HFFc6 (cell line): ENCODE data around the gene RNASEL. TPM values are rescaled to one million over a fixed set of nuclear protein-coding genes. Genes with fewer than 3 reads are reported as not detected.
A peak's percentile ranks its signal among the peaks of the same experiment; 100 is the strongest.

ENCODE experiments used
- DNase-seq: peaks from one replicate; pipeline ENCODE4 v3.0.0-alpha.2; 2018
- H3K27ac Mint-ChIP-seq: 2 replicates; pipeline ENCODE4 v1.8.0; 2020; ENCODE audit warnings: mild to moderate bottlenecking, mixed read lengths
- H3K27me3 Mint-ChIP-seq: 2 replicates; pipeline ENCODE4 v1.8.0; 2021; ENCODE audit warnings: mild to moderate bottlenecking, moderate library complexity, mixed read lengths; ENCODE audit not compliant: insufficient read depth
- H3K36me3 Mint-ChIP-seq: 2 replicates; pipeline ENCODE4 v1.8.0; 2021; ENCODE audit warnings: low read depth, mixed read lengths
- H3K4me1 Mint-ChIP-seq: 2 replicates; pipeline ENCODE4 v1.8.0; 2020; ENCODE audit warnings: low read depth, mixed read lengths
- H3K4me3 Mint-ChIP-seq: 2 replicates; pipeline ENCODE4 v1.8.0; 2020; ENCODE audit warnings: mild to moderate bottlenecking, moderate library complexity, mixed read lengths
- H3K9me3 Mint-ChIP-seq: 2 replicates; pipeline ENCODE4 v1.8.0; 2020; ENCODE audit warnings: mild to moderate bottlenecking, mixed read lengths
- CTCF ChIP-seq: fragments of 200-600 bp; sonication (generic); IDR thresholded peaks from 2 replicates; pipeline ENCODE4 v1.5.0; 2021; ENCODE audit warnings: antibody characterized with exemption, mild to moderate bottlenecking
- total RNA-seq, 6 experiments: library from RNA; stranded (reverse); fragmentation: NEBNext Ultra II Directional; extraction: Animal tissue kit (Norgen Biotek cat#: 25700); gene quantifications; 2 replicates in 1 of 6; 3 replicates in 5 of 6; pipeline ENCODE4 v1.2.3, GENCODE V29; 2021

Gene RNASEL
- total RNA-seq, 6 experiments from 2014 or later, result 3.6 to 4.1 (median 3.8) TPM

- Mint-ChIP-seq H3K36me3 (no peaks in the 10 kb centered on the region; the same call in 1 of the 2 replicates), H3K4me3 (no peak overlapping the region), H3K27ac (no peak overlapping the region), H3K9me3 (no peaks in the 10 kb centered on the region), H3K27me3 (peaks cover 12% of the 10 kb centered on the region), H3K4me1 (peaks cover 32% of the 10 kb centered on the region)
- no peak for TF ChIP-seq CTCF
- no peak for DNase-seq
These were observed 32.0 kb upstream of the RNASEL start for GRCh38 chr1:182620924-182621585.

- DNase-seq, result no peak
- H3K9me3 Mint-ChIP-seq, result no peaks in the 10 kb centered on the region
- no peak overlapping the region for H3K4me3 Mint-ChIP-seq
- no peaks in the 10 kb centered on the region; the same call in 1 of the 2 replicates for H3K36me3 Mint-ChIP-seq
- peaks cover 12% of the 10 kb centered on the region for H3K27me3 Mint-ChIP-seq
- peaks cover 45% of the 10 kb centered on the region for H3K4me1 Mint-ChIP-seq
- no peak overlapping the region for H3K27ac Mint-ChIP-seq
- no peak for TF ChIP-seq CTCF
These were observed 28.8 kb upstream of the RNASEL start for GRCh38 chr1:182617734-182618351.

- no peak for TF ChIP-seq CTCF
- H3K36me3 Mint-ChIP-seq, result no peaks in the 10 kb centered on the region; the same call in 1 of the 2 replicates
- no peak for DNase-seq
- H3K4me3 Mint-ChIP-seq, result no peak overlapping the region
- peaks cover 11% of the 10 kb centered on the region for H3K27me3 Mint-ChIP-seq
- no peak overlapping the region for H3K27ac Mint-ChIP-seq
- H3K4me1 Mint-ChIP-seq, result peaks cover 46% of the 10 kb centered on the region
- no peaks in the 10 kb centered on the region for H3K9me3 Mint-ChIP-seq
These were observed 28.0 kb upstream of the RNASEL start for GRCh38 chr1:182617014-182617429.

GRCh38 chr1:182616130-182617013 lies 27.3 kb upstream of the RNASEL start:
- Mint-ChIP-seq H3K9me3 (no peaks in the 10 kb centered on the region), H3K36me3 (no peaks in the 10 kb centered on the region; the same call in 1 of the 2 replicates), H3K27ac (peak overlapping the region; percentile 95; the same call in 1 of the 2 replicates), H3K4me1 (peaks cover 46% of the 10 kb centered on the region), H3K4me3 (peak overlapping the region; percentile 84), H3K27me3 (peaks cover 11% of the 10 kb centered on the region)
- TF ChIP-seq CTCF, result no peak
- DNase-seq, result no peak

GRCh38 chr1:182615468-182616129 lies 26.5 kb upstream of the RNASEL start:
- H3K4me1 Mint-ChIP-seq, result peaks cover 46% of the 10 kb centered on the region
- H3K9me3 Mint-ChIP-seq, result no peaks in the 10 kb centered on the region
- H3K27ac Mint-ChIP-seq, result peak overlapping the region; percentile 95
- H3K36me3 Mint-ChIP-seq, result no peaks in the 10 kb centered on the region; the same call in 1 of the 2 replicates
- TF ChIP-seq CTCF, result no peak
- peaks cover 8% of the 10 kb centered on the region for H3K27me3 Mint-ChIP-seq
- no peak for DNase-seq
- H3K4me3 Mint-ChIP-seq, result peak overlapping the region; percentile 84
